GM12801 (cell line): Measurements from ENCODE around the gene LITAFD.

ENCODE experiments used
- TF ChIP-seq, protein P1 (sequence below): IDR thresholded peaks from one replicate; pipeline ENCODE4 v1.5.1; 2011; ENCODE audit warnings: control low read depth; ENCODE audit not compliant: insufficient read length; ENCODE audit errors: extremely low read depth

LITAFD gene

DNA sequence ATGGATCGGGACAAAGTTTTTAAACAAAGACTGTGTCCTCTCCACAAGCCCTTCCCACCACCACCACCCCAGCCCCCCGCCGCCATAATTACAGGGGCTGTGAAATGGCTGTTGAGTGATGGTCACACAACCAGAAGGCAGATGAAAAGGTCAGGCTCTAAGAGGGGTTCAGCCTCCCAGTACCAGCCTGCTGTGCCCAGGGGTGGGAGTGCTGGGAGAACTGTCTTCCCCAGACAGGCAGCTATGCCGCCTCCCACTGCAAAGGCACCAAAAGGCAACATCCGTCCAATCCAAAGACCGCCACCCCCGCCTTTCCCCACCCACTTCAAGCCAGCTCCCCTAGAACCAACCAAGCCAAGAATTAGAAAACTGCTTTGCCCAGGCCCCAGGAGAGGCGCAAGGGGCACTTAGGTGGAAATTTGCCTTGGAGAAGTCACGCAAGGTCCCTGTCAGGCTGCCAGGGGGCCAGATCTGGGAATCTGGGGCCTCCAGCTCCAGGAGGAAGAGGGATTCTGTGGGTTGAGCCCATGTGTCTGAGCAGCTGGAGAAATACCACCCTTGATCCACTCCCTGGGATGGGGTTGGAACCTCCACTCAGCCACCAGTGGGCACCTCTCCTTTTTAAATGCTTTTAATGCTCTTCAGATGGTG is 27.7 kb upstream of the LITAFD start:
- TF ChIP-seq, protein P1, sequence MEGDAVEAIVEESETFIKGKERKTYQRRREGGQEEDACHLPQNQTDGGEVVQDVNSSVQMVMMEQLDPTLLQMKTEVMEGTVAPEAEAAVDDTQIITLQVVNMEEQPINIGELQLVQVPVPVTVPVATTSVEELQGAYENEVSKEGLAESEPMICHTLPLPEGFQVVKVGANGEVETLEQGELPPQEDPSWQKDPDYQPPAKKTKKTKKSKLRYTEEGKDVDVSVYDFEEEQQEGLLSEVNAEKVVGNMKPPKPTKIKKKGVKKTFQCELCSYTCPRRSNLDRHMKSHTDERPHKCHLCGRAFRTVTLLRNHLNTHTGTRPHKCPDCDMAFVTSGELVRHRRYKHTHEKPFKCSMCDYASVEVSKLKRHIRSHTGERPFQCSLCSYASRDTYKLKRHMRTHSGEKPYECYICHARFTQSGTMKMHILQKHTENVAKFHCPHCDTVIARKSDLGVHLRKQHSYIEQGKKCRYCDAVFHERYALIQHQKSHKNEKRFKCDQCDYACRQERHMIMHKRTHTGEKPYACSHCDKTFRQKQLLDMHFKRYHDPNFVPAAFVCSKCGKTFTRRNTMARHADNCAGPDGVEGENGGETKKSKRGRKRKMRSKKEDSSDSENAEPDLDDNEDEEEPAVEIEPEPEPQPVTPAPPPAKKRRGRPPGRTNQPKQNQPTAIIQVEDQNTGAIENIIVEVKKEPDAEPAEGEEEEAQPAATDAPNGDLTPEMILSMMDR = no peak

DNA sequence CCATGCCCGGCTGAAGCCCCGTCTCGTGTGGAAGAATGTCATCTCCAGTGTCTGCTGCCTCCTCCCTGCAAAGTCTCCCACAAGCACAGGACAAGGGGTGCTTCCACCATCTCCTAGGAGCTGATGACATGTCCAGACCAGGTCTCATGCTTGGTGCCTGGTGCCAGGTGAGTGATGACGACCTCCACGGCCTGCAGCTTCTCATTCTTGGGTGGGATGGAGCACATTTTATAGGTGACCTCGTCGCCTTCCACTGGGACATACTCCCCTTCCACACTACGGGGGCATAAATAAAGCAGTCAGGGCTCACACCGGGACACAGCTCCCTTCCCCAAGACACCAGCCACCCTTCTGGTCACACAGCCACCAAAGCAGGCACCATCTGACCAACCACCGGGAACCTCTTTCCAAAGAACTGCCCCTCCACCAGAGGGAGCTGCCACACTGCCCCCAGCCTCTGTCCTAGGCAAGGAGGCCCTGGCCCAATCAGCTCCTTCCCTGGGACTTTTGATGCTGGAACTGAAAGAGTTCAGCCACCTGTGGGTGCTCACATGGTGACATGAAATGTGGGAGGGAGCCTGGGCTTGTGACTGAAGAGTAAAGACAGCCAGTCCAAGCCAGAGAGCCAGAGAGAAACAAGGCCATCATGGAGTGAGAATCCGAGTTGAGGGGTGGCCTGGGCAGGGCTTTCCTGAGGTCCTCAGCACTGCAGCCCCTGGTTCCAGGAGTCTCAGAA is 26.9 kb upstream of the LITAFD start:
- TF ChIP-seq, protein P1 = no peak

DNA sequence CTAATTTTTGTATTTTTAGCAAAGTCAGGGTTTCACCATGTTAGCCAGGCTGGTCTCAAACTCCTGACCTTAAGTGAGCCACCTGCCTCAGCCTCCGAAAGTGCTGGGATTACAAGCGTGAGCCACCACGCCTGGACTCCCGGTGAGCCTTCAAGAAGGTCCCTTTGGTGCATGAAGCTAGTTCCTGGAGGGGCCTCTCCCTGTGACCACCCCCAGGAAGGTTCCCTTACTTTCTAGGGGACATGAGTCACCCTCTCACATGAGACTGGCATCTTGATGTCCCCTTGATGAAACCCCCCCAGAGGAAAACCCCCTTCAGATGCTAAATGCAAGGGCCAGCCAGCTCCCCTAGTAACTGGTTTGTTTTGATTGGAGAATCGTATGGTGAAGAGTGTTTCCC is 26.2 kb upstream of the LITAFD start:
- TF ChIP-seq, protein P1 = no peak

DNA sequence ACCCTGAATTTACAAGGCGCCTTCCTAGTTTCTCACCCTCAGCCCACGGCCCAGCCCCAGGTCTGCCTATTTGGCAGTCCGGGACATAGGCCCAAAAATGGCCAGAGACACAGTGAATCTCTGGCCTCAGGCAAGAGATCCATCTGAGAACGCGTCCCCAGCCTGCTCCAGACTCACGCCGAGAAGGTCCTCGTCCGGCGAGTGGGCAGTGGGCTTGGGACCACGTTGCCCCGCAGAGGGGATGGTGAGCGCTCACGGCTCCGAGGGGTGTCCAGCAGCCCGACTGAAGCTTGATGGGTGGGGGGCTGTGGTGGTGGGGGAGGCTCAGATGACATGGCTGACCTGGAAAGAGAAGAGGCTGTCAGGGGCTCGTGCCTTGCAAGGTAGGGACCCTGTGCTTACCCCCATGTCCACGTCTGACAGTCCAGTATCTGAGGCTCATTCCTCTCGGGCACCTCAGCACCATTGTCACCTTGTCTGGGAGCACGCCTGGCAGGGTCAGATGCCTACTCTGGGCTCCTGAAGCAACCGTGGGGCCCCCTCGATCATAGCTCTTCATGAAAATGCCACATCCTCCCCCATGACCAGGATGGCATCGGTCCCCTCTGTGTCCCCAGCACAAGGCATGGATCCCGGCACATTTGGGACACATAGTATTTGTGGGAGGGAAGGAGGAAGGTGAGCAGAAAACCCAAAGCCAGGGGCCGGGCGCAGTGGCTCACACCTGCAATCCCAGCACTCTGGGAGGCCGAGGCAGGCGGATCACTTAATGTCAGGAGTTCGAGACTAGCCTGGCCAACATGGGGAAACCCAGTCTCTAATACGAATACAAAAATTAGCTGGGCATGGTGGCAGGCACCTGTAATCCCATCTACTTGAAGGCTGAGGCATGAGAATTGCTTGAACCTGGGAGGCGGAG is 22.9 kb upstream of the LITAFD start:
- TF ChIP-seq, protein P1 = no peak

DNA sequence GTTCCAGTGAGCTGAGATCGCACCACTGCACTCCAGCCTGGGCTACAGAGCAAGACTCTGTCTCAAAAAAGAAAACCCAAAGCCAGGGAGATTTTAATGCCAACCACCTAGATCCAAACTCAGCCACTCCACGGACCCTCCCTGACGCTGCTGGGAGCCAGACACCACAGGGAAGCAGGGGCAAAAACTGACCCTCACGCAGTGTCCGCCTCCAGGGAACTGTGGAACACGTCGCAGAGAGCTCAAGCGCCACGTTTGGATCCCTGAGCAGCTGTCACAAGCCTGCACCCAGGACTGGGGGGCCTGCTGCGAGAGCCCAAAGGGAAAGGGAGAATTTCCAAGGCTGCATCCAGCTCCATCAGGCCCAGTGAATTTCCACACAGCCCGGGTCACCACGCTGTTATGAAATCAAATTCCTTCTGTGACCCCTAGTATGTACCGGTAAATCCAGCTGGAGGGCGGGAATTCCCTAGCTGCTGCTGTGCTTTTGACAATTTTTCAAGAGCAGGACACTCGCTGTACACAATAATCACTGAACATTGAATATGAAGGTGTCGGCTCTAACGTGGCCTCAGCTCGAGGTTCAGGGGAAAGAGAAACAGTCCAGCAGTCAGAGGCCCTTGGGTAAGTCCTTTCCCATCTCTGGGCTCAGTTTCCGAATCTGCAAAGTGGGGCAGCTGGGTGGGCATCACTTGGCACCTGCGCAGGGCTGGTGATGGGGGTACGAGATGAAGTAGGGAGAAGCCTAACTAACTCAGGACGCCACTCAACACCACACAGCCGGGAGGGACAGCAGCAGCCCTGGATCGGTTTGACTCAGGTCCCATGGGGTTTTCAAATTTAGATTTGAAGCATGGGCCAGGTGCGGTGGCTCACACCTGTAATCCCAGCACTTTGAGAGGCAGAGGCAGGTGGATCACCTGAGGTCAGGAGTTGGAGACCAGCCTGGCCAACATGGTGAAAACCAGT is 22.0 kb upstream of the LITAFD start:
- TF ChIP-seq, protein P1 = no peak

DNA sequence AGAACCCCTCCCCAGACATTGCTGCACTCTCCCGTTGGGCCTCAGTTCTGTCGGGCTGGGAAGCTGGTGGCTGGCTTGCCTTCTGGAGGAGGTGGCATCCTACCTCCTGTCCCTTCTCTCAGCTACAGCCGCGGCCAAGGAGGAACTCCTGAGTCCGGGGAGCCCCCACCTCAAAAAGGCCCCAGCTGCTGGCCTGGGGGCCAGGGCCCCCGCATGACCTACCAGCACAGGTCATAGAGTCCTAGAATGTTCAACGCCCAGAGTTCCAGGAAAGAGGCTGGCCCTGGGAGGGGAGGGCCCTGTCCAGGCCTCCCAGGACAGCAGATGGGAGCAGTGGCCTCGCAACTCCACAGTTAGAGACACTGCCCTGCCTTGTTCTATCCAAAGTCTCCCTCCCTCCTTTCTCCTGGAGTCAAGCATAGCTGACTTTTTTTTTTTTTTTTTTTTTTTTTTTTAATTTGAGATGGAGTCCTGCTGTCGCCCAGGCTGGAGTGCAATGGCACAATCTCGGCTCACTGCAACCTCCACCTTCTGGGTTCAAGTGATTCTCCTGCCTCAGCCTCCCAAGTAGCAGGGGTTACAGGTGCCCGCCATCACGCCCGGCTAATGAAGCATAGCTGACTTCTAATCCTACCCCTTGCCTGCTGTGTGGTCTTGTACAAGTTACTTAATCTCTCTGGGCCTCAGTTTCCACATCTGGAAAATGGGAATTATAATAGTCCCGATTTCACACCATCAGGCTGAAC is 20.4 kb upstream of the LITAFD start:
- TF ChIP-seq, protein P1 = no peak
